HepG2 (cell line): Measurements from ENCODE around the gene ZNF367. TPM values are rescaled to one million over a fixed set of nuclear protein-coding genes. Genes with fewer than 3 reads are reported as not detected.

Experiments used
- ATAC-seq: fragments of 200-7000 bp; cut with Tn5 transposase; 3 replicates; pipeline ENCODE4 v1.9.1; 2020; ENCODE audit warnings: mild to moderate bottlenecking, moderate library complexity
- BruUV-seq: library from RNA; stranded (reverse); fragments of 400-500 nt; replicated peaks from 2 replicates; lab custom pipeline; 2021; lab: Mats Ljungman, UMichigan
- CTCF ChIA-PET: fragments of 300-600 bp; formaldehyde crosslinking; extraction: SDS; loops from one replicate; lab custom pipeline; 2021; ENCODE audit warnings: low total read pairs, inconsistent platforms, low intra/inter-chr PET ratio; lab: Yijun Ruan, JAX
- POLR2A ChIA-PET: fragments of 350-600 bp; sonication (Branson Sonifier 250); formaldehyde crosslinking; loops from one replicate; lab custom pipeline; 2020; ENCODE audit warnings: antibody characterized with exemption, inconsistent platforms; lab: Yijun Ruan, JAX
- DNase-seq: peaks from one replicate; pipeline ENCODE4 v3.0.0-alpha.2; 2015; ENCODE audit warnings: low spot score
- FAIRE-seq: peaks from 3 replicates; lab custom pipeline; 2011; peaks lifted over from hg19 to GRCh38; lab: Jason Lieb, UNC
- H2AFZ ChIP-seq: one replicate; pipeline ENCODE4 v1.6.1; 2011; ENCODE audit warnings: low read length, inconsistent platforms
- H3K27ac ChIP-seq: fragments of 300-600 bp; 3 replicates; pipeline ENCODE4 v1.8.0; 2011; ENCODE audit warnings: mixed run types, mild to moderate bottlenecking, mixed read lengths, low read length, inconsistent platforms; ENCODE audit not compliant: insufficient read depth; ENCODE audit errors: extremely low read length
- H3K27me3 ChIP-seq, 2 experiments: fragments of 200-600 bp in 1 of 2; 2 replicates in 1 of 2; 3 replicates in 1 of 2; pipeline versions ENCODE4 v1.6.0 to v1.8.0; 2011; ENCODE audit warnings: low read length in 2 of 2, mild to moderate bottlenecking in 2 of 2, moderate library complexity in 2 of 2, inconsistent platforms in 1 of 2; ENCODE audit not compliant: insufficient read depth in 2 of 2, control insufficient read depth in 1 of 2
- H3K36me3 ChIP-seq, 2 experiments: fragments of 200-600 bp in 1 of 2; replicated peaks in 1 of 2; 2 replicates in 1 of 2; 3 replicates in 1 of 2; pipeline versions ENCODE4 v1.5.1 to v1.8.0; 2011; ENCODE audit warnings: low read length in 2 of 2, inconsistent platforms in 1 of 2; ENCODE audit not compliant: insufficient read depth in 2 of 2, control insufficient read depth in 1 of 2
- H3K4me1 ChIP-seq: 2 replicates; pipeline ENCODE4 v1.5.1; 2012; ENCODE audit warnings: low read length, inconsistent platforms; ENCODE audit not compliant: insufficient read depth
- H3K4me2 ChIP-seq: 2 replicates; pipeline ENCODE4 v1.6.0; 2011; ENCODE audit warnings: low read depth, low read length, inconsistent platforms
- H3K4me3 ChIP-seq, 3 experiments: fragments of 200-600 bp in 1 of 3; sonication (generic), shearing (Covaris generic) in 1 of 3; replicated peaks in 1 of 3; 2 replicates each; pipeline ENCODE4 v1.5.1; 2011 to 2016; ENCODE audit warnings: low read length in 3 of 3, inconsistent platforms in 2 of 3, low read depth in 2 of 3, mild to moderate bottlenecking in 2 of 3, control low read depth in 1 of 3, mixed read lengths in 1 of 3; ENCODE audit not compliant: insufficient read depth in 1 of 3
- H3K79me2 ChIP-seq: one replicate; pipeline ENCODE4 v1.6.1; 2011; ENCODE audit warnings: low read length, inconsistent platforms; ENCODE audit not compliant: insufficient read depth
- H3K9ac ChIP-seq: 2 replicates; pipeline ENCODE4 v1.6.0; 2011; ENCODE audit warnings: mild to moderate bottlenecking, low read depth, low read length, inconsistent platforms; ENCODE audit not compliant: insufficient read depth
- H3K9me3 ChIP-seq: 2 replicates; pipeline ENCODE4 v1.5.1; 2012; ENCODE audit warnings: mild to moderate bottlenecking, low read length
- H4K20me1 ChIP-seq: 2 replicates; pipeline ENCODE4 v1.6.0; 2011; ENCODE audit warnings: inconsistent platforms, mild to moderate bottlenecking, low read length, moderate library complexity; ENCODE audit not compliant: insufficient read depth
- GATAD2A ChIP-seq: IDR thresholded peaks from 2 replicates; pipeline ENCODE4 v1.6.1; 2016
- IRF2 ChIP-seq: IDR thresholded peaks from 2 replicates; pipeline ENCODE4 v1.6.1; 2018; ENCODE audit warnings: missing genetic modification reagents, missing compliant biosample characterization
- KDM3A ChIP-seq: IDR thresholded peaks from 2 replicates; pipeline ENCODE4 v1.6.1; 2018; ENCODE audit warnings: low read depth, missing compliant biosample characterization
- MEF2D ChIP-seq: sonication (generic); formaldehyde crosslinking; IDR thresholded peaks from 2 replicates; pipeline ENCODE4 v1.5.1; 2020; ENCODE audit warnings: mild to moderate bottlenecking, missing genetic modification reagents
- PRPF4 ChIP-seq: fragments of 200-400 bp; formaldehyde crosslinking; IDR thresholded peaks from 2 replicates; pipeline ENCODE4 v1.6.1; 2016; ENCODE audit warnings: low read length, low read depth; ENCODE audit not compliant: poor library complexity, severe bottlenecking
- ZBTB2 ChIP-seq: sonication (generic); formaldehyde crosslinking; IDR thresholded peaks from 2 replicates; pipeline ENCODE4 v1.8.0; 2022; ENCODE audit warnings: low read depth, missing genetic modification reagents
- ZBTB7B ChIP-seq: sonication (generic); formaldehyde crosslinking; IDR thresholded peaks from 2 replicates; pipeline ENCODE4 v1.4.0; 2020; ENCODE audit warnings: missing genetic modification reagents
- ZNF564 ChIP-seq: sonication (generic); formaldehyde crosslinking; IDR thresholded peaks from 2 replicates; pipeline ENCODE4 v1.8.1; 2023; ENCODE audit warnings: mild to moderate bottlenecking, missing genetic modification reagents
- ZNF704 ChIP-seq: sonication (generic); formaldehyde crosslinking; IDR thresholded peaks from 2 replicates; pipeline ENCODE4 v1.8.1; 2023; ENCODE audit warnings: mild to moderate bottlenecking, inconsistent platforms, moderate library complexity, missing genetic modification reagents, borderline replicate concordance
- ZSCAN5A ChIP-seq: sonication (generic); formaldehyde crosslinking; IDR thresholded peaks from 2 replicates; pipeline ENCODE4 v1.8.0; 2022; ENCODE audit warnings: mild to moderate bottlenecking, missing genetic modification reagents, borderline replicate concordance
- WGBS: methylation state at CpG from one replicate; pipeline ENCODE4 v1.1.6; 2017; ENCODE audit warnings: low lambda C conversion rate; 5-methylcytosine and 5-hydroxymethylcytosine counted together
- in situ Hi-C: cut with HindIII; loops from 2 replicates; pipeline ENCODE4 v1.10.0; 2017; ENCODE audit warnings: low pct_unique_long_range_greater_than_20kb; ENCODE audit not compliant: extremely low pct_ligation_motif_present
- intact Hi-C: fragments of 100-400 bp; cut with micrococcal nuclease; formaldehyde crosslinking; loops from one replicate; pipeline ENCODE4 v1.10.0; 2022; ENCODE audit not compliant: unreplicated experiment
- polyA plus RNA-seq, 8 experiments: library from polyadenylated mRNA; depleted of rRNA in 3 of 8; stranded (reverse) in 7 of 8; unstranded in 1 of 8; fragments of >200 nt; fragmentation: Illumina TruSeq in 4 of 8; extraction: Trizol in 4 of 8; gene quantifications; 2 replicates each; pipeline versions ENCODE4 v1.2.1 to v1.2.3, GENCODE V29; 2011 to 2016; ENCODE audit warnings: low read depth in 4 of 8, missing spikeins in 1 of 8, mixed read lengths in 1 of 8; ENCODE audit not compliant: insufficient read depth in 1 of 8
- total RNA-seq, 5 experiments: library from RNA; depleted of rRNA; stranded (reverse); fragments of >200 nt; fragmentation: Illumina TruSeq; extraction: Trizol; gene quantifications; 2 replicates each; pipeline ENCODE4 v1.2.3, GENCODE V29; 2016; ENCODE audit warnings: low read depth in 1 of 5

ZNF367 gene
- total and polyA plus RNA-seq, 2 of the 13 experiments (the other 11 are each of a cell fraction or from before 2014, with no cell fraction given), result 2.9 to 7.7 TPM

- Histone ChIP-seq H3K9me3 (no peaks in the 10 kb centered on the region), H3K4me3 (no peak overlapping the region), H3K4me1 (peaks cover 31% of the 10 kb centered on the region), H4K20me1 (peaks cover 10% of the 10 kb centered on the region; the same call in 1 of the 2 replicates), H3K27ac (no peak overlapping the region), H3K4me2 (no peak overlapping the region), H3K27me3 (no peaks in the 10 kb centered on the region; a peak in 1 of 5 replicates), H3K9ac (no peak overlapping the region), H3K36me3 (no peaks in the 10 kb centered on the region), H3K79me2 (peaks cover 19% of the 10 kb centered on the region), H2AFZ (no peak overlapping the region)
- TF ChIP-seq GATAD2A (CRISPR knock-in tag) (no peak), PRPF4 (no peak), KDM3A (no peak), ZBTB7B (CRISPR knock-in tag) (no peak), ZSCAN5A (CRISPR knock-in tag) (no peak), ZNF704 (CRISPR knock-in tag) (no peak), ZBTB2 (CRISPR knock-in tag) (no peak), IRF2 (CRISPR knock-in tag) (no peak), ZNF564 (CRISPR knock-in tag) (no peak), MEF2D (CRISPR knock-in tag) (no peak)
- in situ Hi-C loops (loop anchor here (10.0 kb wide), 1 partner anchor 207 kb away; the partner anchor contains the start of gene PRXL2C), intact Hi-C loops (no loop called here)
- BruUV-seq, result no TSS peak
- POLR2A ChIA-PET, result no interaction called here
- no peak for DNase-seq
- no peak for ATAC-seq
- 81% methylated on average over 3 of the region's 3 CpGs for WGBS
- FAIRE-seq, result no peak
- CTCF ChIA-PET, result no interaction called here
Observed at GRCh38 chr9:96447406-96447805, 29.2 kb upstream of the ZNF367 start.
